Stimulated activated naive B cell treated with anti-CD40 and anti-IgM and Interleukin-4, amounts not matched to agents 10 μg/mL and 1 μg/mL and 100 μg/mL, for 72 hours (primary cell): ENCODE results near the gene BICDL2.
A peak's percentile ranks its signal among the peaks of the same experiment; 100 is the strongest.

Experiments
- ATAC-seq, 2 donors: fragments of 150-1000 bp; cut with Tn5 transposase; replicated peaks; 2 replicates each; pipeline ENCODE4 v1.10.0; 2021; ENCODE audit warnings: moderate library complexity in 1 of 2
- DNase-seq: peaks from one replicate; pipeline ENCODE4 v3.0.0; 2021
- H3K27ac Mint-ChIP-seq: one replicate; pipeline ENCODE4 v1.8.0; 2022; ENCODE audit warnings: mild to moderate bottlenecking, mixed read lengths
- H3K27me3 Mint-ChIP-seq, 2 donors: one replicate each; pipeline ENCODE4 v1.8.0; 2022; ENCODE audit warnings: mixed read lengths in 2 of 2
- H3K36me3 Mint-ChIP-seq, 2 donors: one replicate each; pipeline ENCODE4 v1.8.0; 2022; ENCODE audit warnings: mixed read lengths in 2 of 2, mild to moderate bottlenecking in 1 of 2
- H3K4me1 Mint-ChIP-seq, 2 donors: one replicate each; pipeline ENCODE4 v1.8.0; 2022; ENCODE audit warnings: mixed read lengths in 2 of 2, mild to moderate bottlenecking in 1 of 2
- H3K4me3 Mint-ChIP-seq, 2 donors: one replicate each; pipeline ENCODE4 v1.8.0; 2022; ENCODE audit warnings: mild to moderate bottlenecking in 2 of 2, mixed read lengths in 2 of 2, moderate library complexity in 1 of 2
- H3K9me3 Mint-ChIP-seq, 2 donors: one replicate each; pipeline ENCODE4 v1.8.0; 2022; ENCODE audit warnings: mixed read lengths in 2 of 2, mild to moderate bottlenecking in 1 of 2

The BICDL2 gene

DNA sequence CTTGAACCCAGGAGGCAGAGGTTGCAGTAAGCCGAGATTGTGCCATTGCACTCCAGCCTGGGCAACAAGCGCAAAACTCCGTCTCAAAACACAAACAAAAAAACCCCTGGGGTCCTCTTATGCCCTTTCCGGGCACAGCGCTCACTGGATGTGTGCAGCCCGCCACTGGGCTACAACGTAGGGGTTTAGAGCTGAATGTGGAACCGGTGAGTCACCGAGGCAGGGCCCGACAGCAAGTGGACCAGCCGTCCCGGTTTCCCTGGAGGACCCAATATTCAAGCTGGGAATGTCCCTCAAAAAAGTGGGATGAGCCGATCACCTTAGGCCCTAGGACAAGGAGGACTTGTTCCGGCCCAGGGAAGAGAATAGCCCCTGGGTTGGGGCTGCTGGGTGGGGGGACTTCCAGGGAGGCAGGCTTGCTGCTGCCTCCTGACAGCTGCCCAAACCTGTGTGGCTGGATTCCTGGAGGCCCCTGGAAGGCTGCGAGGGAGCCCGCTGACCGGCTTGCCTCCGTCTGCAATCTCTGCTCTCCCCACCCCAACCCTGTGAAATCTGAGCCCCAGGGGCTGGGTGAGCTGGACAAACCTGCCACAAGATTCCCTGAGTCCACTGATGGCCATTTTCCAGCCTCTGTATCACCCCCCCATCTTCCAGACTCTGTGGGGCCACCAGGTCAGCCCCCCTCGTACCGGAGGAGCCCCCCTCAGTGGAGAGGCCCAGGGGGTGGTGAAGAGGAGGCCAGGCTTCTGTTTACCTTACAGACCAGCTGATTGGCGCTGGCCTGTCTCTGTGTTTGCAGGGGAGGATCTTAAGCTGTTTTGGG lies 27.0 kb downstream of the BICDL2 start:
- H3K4me1 Mint-ChIP-seq, result peaks cover 25 to 26% of the 10 kb centered on the region in 2 donors
- no peak overlapping the region for H3K4me3 Mint-ChIP-seq
- H3K36me3 Mint-ChIP-seq, result no peaks in the 10 kb centered on the region
- peaks cover 15 to 41% of the 10 kb centered on the region in 2 donors for H3K27me3 Mint-ChIP-seq
- DNase-seq (no peak), ATAC-seq (no peak)
- no peak overlapping the region for H3K27ac Mint-ChIP-seq
- no peaks in the 10 kb centered on the region for H3K9me3 Mint-ChIP-seq

GRCh38 chr16:3008690-3009037 lies 28.1 kb downstream of the BICDL2 start:
- peaks cover 26 to 29% of the 10 kb centered on the region in 2 donors for H3K4me1 Mint-ChIP-seq
- ATAC-seq, result no peak
- no peak overlapping the region for H3K27ac Mint-ChIP-seq
- H3K36me3 Mint-ChIP-seq, result no peaks in the 10 kb centered on the region
- no peak overlapping the region for H3K4me3 Mint-ChIP-seq
- H3K9me3 Mint-ChIP-seq, result no peaks in the 10 kb centered on the region
- H3K27me3 Mint-ChIP-seq, result peaks cover 10 to 30% of the 10 kb centered on the region in 2 donors
- DNase-seq, result no peak

- Mint-ChIP-seq H3K9me3 (no peaks in the 10 kb centered on the region), H3K4me3 (peak overlapping the region; percentile 10 to 57), H3K4me1 (peaks cover 26 to 29% of the 10 kb centered on the region in 2 donors), H3K27me3 (peaks cover 5 to 24% of the 10 kb centered on the region in 2 donors), H3K27ac (peak overlapping the region; percentile 33), H3K36me3 (no peaks in the 10 kb centered on the region)
- ATAC-seq (no peak), DNase-seq (no peak)
Measured at GRCh38 chr16:3007957-3008689, 28.6 kb downstream of the BICDL2 start.

DNA sequence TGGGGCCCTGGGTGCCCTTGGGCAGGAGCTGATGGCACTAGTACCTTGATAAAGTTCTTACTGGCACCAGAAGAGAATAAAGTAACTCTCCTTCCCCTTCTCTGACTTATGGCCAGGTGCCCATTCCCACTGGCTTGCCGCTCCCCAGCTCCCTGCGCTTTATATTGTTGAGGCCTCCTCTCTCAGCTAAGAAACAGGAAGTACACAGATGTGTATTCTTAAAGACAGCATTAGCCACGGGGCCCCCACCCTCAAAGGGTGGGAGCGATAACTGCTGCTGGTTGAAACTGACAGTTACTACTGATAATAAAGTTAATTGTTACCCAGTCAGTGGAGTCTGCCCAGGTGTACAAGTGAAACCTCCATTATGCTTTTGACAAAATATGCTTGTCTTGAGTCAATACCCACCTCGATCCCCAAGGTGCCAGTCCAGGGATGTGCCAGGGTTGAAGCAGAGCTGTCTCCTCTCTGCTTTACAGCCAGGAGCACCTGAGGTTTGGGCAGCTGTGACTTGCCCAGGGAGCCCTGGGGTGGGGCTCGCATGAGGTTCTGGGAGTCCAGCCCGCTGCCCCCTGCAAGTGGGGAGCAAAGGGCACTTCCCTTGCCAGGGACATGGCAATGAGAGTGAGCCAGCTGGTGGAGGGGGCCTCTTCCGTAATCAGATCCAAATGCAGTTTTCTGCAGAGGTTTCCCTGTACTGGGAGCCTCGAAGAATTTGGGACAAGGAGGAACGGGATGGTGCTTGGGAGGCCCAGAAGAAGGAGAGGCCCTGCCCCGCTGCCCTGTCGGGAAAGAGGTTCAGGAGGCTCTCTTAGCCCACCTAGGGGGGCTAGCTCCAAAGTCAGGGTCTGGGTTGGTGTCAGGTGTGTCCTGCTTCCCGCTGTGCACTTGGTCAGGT lies 29.4 kb downstream of the BICDL2 start:
- Mint-ChIP-seq H3K27ac (no peak overlapping the region), H3K4me3 (no peak overlapping the region), H3K4me1 (peaks cover 25 to 29% of the 10 kb centered on the region in 2 donors), H3K36me3 (no peaks in the 10 kb centered on the region), H3K9me3 (no peaks in the 10 kb centered on the region), H3K27me3 (peaks cover 5 to 16% of the 10 kb centered on the region in 2 donors)
- DNase-seq (no peak), ATAC-seq (no peak)

DNA sequence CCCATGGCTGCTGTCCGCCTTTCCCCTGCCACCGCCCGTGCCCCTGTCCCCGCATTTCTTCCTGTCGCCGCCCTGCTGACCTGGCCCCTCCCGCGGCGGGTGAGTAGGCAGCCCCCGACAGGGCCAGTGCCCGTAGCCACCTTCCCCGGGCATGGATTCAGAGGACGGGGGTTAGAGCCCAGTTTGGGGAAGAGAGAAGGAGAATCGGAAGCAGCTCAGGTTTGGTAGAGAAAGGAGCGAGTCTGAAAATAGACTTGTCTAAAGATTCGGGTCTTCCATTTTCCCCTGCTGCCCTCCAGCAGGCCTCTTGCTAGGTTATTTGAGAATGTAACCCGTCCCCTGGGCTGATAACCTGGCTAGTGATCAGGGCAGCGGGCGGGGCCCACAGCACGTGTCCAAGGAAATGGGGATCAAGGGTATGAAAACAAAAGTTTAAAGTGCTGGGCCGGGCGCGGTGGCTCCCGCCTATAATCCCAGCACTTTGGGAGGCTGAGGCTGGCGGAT lies 31.9 kb downstream of the BICDL2 start:
- peaks cover 13 to 17% of the 10 kb centered on the region in 2 donors for H3K27me3 Mint-ChIP-seq
- peak overlapping the region; percentile 20 for H3K27ac Mint-ChIP-seq
- DNase-seq, result no peak
- H3K36me3 Mint-ChIP-seq, result no peaks in the 10 kb centered on the region
- H3K4me3 Mint-ChIP-seq, result peak overlapping the region; percentile 76 to 78
- no peak for ATAC-seq
- no peaks in the 10 kb centered on the region for H3K9me3 Mint-ChIP-seq
- H3K4me1 Mint-ChIP-seq, result peaks cover 23 to 29% of the 10 kb centered on the region in 2 donors

DNA sequence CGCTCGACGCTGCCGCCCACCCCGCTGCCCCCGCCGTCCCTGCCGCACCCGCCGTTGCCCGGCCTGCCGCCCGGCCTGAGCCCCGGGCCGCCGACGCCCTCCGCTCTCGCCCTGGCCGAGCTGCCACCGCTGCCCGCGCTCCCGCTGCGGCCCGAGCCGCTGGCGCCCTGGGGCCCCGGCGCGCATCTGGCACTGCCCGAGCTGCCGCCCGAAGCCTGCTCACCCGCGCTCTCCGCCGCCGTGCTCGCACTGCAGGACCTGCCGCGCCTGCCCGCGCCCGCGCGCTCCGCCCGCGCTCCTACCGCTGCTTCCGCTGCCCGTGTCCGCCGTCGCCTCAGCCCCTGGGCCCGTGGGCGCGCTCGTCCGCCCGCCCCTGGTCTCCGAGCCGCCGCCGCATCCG lies 32.4 kb downstream of the BICDL2 start:
- no peaks in the 10 kb centered on the region for H3K36me3 Mint-ChIP-seq
- no peaks in the 10 kb centered on the region for H3K9me3 Mint-ChIP-seq
- peaks cover 23 to 29% of the 10 kb centered on the region in 2 donors for H3K4me1 Mint-ChIP-seq
- no peak overlapping the region for H3K27ac Mint-ChIP-seq
- ATAC-seq (peak; percentile 17 to 23), DNase-seq (no peak)
- peak overlapping the region in 1 of 2 donors; percentile 76 for H3K4me3 Mint-ChIP-seq
- H3K27me3 Mint-ChIP-seq, result peaks cover 16 to 20% of the 10 kb centered on the region in 2 donors

DNA sequence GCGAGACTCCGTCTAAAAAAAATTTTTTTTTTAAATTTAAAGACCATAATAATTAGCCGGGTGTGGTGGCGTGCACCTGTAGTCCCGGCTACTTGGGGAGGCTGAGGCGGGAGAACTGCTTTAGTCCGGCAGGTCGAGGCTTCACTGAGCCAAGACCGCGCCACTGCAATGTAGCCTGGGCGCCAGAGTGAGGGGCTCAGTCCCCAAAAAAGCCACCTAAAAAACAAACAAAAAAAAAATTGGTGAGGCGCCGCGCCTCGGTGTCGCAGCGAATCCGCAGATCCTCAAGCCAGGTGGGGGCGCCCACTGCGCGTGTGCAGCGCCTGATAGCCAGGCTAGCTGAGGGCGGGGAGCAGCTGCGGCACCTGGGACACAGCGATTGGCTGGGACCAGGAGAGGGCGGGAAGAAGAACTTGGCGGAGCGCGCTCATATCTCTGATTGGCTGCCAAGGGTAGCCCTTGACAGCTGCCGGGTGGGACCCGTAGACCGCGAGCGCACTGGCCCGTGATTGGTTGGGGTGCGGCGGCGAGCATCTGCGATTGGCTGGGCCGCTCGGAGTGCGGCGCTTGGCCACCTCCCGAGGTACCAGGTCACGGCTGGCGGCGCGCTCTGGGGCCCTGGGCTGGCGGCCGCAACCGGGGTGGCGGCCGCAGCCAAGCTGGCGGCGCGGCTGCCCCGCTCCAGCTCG lies 33.0 kb downstream of the BICDL2 start:
- Mint-ChIP-seq H3K27me3 (peaks cover 16 to 20% of the 10 kb centered on the region in 2 donors), H3K4me1 (peaks cover 23 to 27% of the 10 kb centered on the region in 2 donors), H3K9me3 (no peaks in the 10 kb centered on the region), H3K36me3 (no peaks in the 10 kb centered on the region), H3K4me3 (peak overlapping the region; percentile 74 to 76), H3K27ac (no peak overlapping the region)
- ATAC-seq (peak; percentile 99), DNase-seq (peak; percentile 98)

- ATAC-seq (no peak), DNase-seq (no peak)
- no peak overlapping the region for H3K4me3 Mint-ChIP-seq
- H3K27ac Mint-ChIP-seq, result no peak overlapping the region
- H3K27me3 Mint-ChIP-seq, result peaks cover 16 to 23% of the 10 kb centered on the region in 2 donors
- H3K4me1 Mint-ChIP-seq, result peaks cover 4 to 6% of the 10 kb centered on the region in 2 donors
- H3K9me3 Mint-ChIP-seq, result no peaks in the 10 kb centered on the region
- no peaks in the 10 kb centered on the region for H3K36me3 Mint-ChIP-seq
Measured at GRCh38 chr16:3001316-3001715, 35.4 kb downstream of the BICDL2 start.

- Mint-ChIP-seq H3K27me3 (peaks cover 16 to 31% of the 10 kb centered on the region in 2 donors), H3K36me3 (no peaks in the 10 kb centered on the region), H3K27ac (no peak overlapping the region), H3K4me3 (no peak overlapping the region), H3K4me1 (peaks cover 4 to 6% of the 10 kb centered on the region in 2 donors), H3K9me3 (no peaks in the 10 kb centered on the region)
- no peak for ATAC-seq
- no peak for DNase-seq
Measured at GRCh38 chr16:3000540-3000939, 36.2 kb downstream of the BICDL2 start.

DNA sequence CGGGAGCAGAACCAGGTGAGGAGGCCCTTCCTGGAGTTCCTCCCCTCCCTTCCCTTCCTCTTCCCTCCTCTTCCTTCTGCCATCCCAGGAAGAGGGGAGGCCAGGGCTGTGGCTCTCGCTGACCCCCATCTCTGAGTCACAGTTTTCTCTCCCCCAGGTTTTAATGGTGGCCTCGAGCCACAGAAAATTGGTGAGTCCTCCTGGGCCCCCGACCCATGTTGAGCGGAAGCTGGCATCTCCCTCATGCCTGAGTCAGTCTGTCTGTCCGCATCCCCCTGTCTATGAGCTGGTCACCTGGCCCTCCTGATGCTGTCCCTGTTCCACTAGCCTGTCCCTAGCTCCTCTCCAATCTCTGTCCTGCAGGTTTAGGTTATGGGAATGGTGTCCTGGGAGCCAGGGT lies 36.8 kb downstream of the BICDL2 start:
- Mint-ChIP-seq H3K36me3 (no peaks in the 10 kb centered on the region), H3K9me3 (no peaks in the 10 kb centered on the region), H3K4me3 (no peak overlapping the region), H3K4me1 (peaks cover 3 to 5% of the 10 kb centered on the region in 2 donors), H3K27ac (no peak overlapping the region), H3K27me3 (peaks cover 15 to 31% of the 10 kb centered on the region in 2 donors)
- no peak for DNase-seq
- no peak for ATAC-seq

- no peaks in the 10 kb centered on the region for H3K4me1 Mint-ChIP-seq
- H3K36me3 Mint-ChIP-seq, result no peaks in the 10 kb centered on the region
- H3K9me3 Mint-ChIP-seq, result no peaks in the 10 kb centered on the region
- peaks cover 11 to 31% of the 10 kb centered on the region in 2 donors for H3K27me3 Mint-ChIP-seq
- no peak overlapping the region for H3K27ac Mint-ChIP-seq
- ATAC-seq, result no peak
- no peak overlapping the region for H3K4me3 Mint-ChIP-seq
- DNase-seq, result no peak
Measured at GRCh38 chr16:2996298-2996697, 40.4 kb downstream of the BICDL2 start.

GRCh38 chr16:2992383-2993081 lies 44.2 kb downstream of the BICDL2 start:
- H3K4me1 Mint-ChIP-seq, result no peaks in the 10 kb centered on the region
- H3K36me3 Mint-ChIP-seq, result no peaks in the 10 kb centered on the region
- H3K9me3 Mint-ChIP-seq, result no peaks in the 10 kb centered on the region
- ATAC-seq (no peak), DNase-seq (no peak)
- no peak overlapping the region for H3K4me3 Mint-ChIP-seq
- no peak overlapping the region for H3K27ac Mint-ChIP-seq
- peaks cover 5 to 39% of the 10 kb centered on the region in 2 donors for H3K27me3 Mint-ChIP-seq
